T-helper 22 cell (primary cell): ENCODE data around the gene RUNX2.

Experiments
- DNase-seq: peaks from one replicate; pipeline ENCODE4 v3.0.0-alpha.2; 2020; ENCODE audit warnings: low read depth

The RUNX2 gene

DNA sequence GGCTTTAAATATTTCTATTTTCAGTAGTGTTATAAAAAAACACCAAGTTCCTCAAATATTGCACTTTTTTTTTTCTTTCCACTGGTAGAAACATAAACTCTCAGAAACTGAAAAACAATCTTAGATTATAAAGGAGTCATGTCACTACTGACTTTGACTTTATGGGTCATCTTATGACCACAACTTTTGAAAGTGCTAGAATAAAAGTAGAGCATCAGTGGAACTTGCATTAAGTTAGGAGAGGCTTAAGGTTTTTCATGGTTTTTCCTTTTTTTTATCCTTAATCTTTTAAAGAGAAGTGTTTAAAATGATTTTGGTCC lies 106.2 kb downstream of the RUNX2 start:
- DNase-seq, result no peak

- no peak for DNase-seq
Measured at GRCh38 chr6:45436544-45437438, 108.7 kb downstream of the RUNX2 start.

DNA sequence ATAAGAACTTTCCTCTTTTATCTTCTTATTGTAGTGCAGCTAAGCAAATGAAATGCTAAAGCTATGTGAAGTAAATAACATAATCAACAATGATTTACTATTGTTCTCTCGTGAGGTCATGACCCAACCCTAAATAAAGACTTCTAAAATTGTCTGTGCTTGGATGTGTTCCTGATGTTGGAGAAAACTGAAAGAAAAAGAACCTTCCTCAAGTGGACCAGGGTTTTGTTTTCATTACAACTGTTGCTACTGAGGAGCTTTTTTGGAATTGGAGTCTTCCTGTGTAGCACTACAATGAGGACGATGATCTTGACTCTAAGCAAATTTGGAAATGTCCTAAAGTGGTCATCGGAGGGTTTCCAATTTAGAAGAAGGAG lies 109.3 kb downstream of the RUNX2 start:
- DNase-seq, result no peak

GRCh38 chr6:45438151-45438550 lies 110.0 kb downstream of the RUNX2 start:
- no peak for DNase-seq

DNA sequence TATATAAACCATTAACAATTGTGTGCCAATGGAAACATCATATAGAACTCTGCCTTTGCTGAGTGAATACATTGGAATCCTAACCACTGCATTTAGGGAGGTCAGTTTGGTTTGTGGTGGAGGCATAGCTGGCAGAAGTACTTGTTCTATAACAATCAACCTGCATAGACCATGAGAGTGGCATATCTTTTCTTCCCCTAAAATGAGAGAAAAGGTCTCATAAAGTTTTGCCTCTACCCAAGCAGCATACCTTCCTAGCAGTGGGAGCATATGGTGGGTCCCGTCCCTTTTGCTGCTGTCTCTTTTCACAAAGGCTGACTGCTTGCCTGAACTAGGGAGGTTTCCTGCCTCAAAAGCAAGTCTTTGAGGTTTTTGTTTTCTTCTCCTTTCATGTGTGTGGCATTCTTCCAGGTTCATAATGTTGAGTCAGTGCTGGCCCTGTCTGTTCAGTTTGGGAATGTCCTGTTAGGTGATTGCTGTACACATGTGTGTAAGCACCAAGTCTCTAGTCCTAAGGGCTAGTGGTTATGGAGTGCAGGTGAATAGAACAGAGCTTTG lies 110.8 kb downstream of the RUNX2 start:
- DNase-seq, result no peak

- DNase-seq, result no peak
Measured at GRCh38 chr6:45439459-45439858, 111.3 kb downstream of the RUNX2 start.

GRCh38 chr6:45439861-45440388 lies 111.8 kb downstream of the RUNX2 start:
- no peak for DNase-seq

DNA sequence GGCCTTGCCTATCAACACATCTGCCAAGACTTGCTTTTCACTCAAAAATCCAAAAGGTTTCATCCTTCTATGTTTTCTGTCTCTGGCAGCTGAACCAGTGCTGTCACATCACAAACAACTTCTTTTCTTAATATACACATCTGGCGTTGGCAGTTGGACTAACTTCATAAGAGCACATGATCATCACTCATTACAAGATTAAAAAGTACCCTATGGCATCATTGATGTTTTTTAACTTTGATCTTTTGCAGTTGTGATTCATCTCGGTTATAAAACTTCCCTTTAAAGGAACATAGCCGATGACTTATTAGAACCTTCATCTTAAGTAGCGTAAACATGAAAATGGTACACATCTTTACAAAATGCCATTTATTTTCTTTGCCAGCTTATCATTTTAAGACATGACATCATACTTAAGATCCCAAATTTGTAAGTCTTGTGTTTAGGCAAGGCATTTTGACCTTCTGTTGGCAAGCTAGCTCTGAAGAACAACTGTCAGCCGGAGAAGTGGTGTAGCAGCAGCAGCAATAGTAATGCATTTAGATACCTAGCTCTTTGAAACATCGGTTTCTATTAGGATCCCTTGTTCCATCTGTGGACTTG lies 113.8 kb downstream of the RUNX2 start:
- no peak for DNase-seq

DNA sequence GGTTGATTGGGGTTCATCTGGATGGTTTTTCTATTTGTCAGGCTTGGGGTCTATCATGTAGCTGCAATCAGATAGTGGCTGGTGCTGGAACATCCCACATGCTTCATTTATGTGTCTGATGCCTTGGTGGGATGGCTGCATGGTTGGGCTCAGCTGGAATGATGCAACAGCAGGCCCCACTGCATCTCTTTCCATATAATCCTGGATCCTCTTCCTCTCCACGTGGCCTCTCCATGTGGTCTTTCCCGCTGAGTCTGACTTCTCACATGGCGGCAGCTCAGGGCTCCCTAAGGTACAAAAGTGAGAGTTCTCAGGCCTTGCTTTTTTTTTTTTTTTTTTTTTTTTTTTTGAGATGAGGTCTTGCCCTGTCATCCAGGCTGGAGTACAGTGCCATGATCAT lies 114.6 kb downstream of the RUNX2 start:
- DNase-seq, result no peak

DNA sequence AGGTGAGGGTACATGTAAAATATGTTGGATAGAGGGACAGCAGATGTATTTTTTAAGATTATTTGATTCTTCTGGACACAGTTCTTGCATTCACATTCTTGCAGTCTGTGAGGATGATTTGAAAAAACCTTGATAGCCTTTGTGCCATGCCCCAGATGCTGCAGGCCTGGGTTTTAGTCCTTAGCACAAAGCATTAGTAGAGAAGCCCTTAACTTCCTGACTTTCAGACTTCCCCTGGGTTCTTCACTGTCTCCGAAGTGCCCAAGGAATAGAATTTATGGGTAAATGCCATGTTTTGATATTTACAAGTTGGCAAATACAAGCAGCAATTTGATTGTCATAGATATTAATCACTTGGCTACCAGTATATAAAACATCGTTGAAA lies 117.2 kb downstream of the RUNX2 start:
- DNase-seq, result no peak

GRCh38 chr6:45445749-45446549 lies 117.8 kb downstream of the RUNX2 start:
- no peak for DNase-seq

- DNase-seq, result no peak
Measured at GRCh38 chr6:45447005-45447404, 118.9 kb downstream of the RUNX2 start.

DNA sequence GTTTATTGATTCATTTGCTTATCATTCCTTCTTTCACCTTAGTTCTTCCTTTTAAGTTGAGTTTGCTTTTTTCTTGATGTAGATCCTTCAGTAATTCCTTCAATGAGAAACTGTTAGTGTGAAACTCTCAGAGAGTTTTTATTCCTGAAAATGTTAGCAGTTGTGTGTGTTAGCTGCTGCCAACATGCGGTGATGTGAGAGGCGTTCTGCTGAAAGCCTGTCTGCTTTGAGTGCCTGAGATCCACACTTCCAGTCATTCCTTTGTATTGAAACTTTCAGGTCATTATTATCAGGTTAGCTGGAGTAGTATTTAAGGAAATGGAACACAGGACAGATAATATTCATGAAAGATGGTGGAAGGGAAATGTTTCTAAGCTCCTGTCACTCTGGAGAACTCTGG lies 119.6 kb downstream of the RUNX2 start:
- DNase-seq, result no peak

GRCh38 chr6:45448417-45449389 lies 120.6 kb downstream of the RUNX2 start:
- no peak for DNase-seq

DNA sequence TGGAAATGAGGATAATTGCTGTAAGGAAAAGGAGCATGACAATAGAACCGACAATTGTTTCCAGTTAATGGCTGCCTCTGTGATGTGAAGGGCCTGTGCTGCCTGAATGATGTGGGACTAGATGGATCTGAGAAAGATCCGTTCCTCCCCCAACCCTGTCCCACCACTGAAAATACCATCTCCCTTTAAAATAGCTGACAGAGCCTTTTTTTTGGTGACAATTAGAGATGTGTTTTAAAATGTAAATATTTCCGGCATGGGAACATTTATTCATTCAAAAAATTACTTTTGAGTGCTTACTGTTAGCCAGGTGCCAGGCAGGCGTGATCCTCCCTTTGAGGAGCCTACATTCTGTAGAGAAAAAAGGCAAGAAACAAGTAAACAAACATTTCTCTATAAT lies 122.0 kb downstream of the RUNX2 start:
- DNase-seq, result no peak

- DNase-seq, result no peak
Measured at GRCh38 chr6:45450831-45451230, 122.7 kb downstream of the RUNX2 start.

DNA sequence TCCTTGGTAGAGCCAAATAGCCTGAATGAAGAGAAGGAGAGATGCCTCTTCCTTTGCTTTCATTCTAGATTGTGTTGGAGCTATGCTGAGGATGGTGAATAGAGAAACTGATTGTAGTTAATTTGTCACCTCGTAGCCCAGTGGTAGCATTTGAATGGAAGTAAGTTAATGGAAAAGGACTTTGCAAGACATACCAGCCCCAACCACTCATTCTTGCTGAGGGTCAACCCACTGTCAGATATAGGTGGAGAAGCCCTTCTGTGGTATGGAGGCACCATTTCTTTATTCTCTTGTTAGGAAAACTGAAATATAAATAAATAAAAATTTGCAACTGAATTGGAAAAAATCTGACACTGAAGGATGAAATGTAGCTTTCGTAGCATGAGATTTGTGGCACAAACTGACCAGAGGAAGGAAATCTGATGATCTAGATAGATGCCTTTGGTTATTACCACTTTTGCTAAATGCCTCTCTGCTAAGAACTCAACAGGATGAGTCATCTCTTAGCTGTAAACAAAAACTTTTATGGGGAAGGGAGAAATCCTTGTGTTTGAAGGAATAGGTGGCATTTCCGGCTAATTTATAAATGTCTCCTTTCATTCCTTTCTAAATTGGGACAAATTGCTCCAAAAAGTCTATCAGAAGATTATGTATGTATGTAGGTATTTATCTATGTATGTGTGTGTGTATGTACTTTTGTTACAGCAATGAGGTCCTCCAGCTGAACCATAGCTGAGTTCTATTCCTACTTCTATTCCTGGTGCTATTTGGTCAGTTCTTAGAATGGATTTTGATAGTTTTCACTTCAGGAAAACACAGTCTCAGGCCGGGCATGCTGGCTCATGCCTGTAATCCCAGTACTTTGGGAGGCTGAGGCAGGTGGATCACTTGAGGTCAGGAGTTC lies 126.1 kb downstream of the RUNX2 start:
- no peak for DNase-seq

- no peak for DNase-seq
Measured at GRCh38 chr6:45455408-45455807, 127.3 kb downstream of the RUNX2 start.

DNA sequence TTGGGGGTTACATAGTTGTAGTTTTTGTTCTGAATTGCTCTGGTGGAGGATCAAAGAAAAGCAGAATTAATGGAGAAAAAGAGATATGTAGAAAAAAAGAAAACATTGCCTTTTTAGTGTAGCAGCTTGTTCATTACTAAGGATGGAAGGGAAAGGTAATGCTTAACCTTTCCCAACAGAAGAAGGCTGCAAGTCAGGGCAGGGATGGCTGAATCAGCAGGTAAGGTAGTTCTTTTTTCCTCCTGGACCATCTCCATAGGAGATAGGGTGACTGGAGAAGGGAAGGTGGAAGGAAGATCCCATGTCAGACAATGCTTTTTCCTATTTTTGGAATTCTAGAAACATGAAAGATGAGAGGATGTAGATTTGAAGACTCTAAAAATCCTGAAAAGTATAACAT lies 129.0 kb downstream of the RUNX2 start:
- no peak for DNase-seq

- DNase-seq, result no peak
Measured at GRCh38 chr6:45458672-45459071, 130.5 kb downstream of the RUNX2 start.
